ENCODE measurements around the gene PSMD13.

The PSMD13 gene

DNA sequence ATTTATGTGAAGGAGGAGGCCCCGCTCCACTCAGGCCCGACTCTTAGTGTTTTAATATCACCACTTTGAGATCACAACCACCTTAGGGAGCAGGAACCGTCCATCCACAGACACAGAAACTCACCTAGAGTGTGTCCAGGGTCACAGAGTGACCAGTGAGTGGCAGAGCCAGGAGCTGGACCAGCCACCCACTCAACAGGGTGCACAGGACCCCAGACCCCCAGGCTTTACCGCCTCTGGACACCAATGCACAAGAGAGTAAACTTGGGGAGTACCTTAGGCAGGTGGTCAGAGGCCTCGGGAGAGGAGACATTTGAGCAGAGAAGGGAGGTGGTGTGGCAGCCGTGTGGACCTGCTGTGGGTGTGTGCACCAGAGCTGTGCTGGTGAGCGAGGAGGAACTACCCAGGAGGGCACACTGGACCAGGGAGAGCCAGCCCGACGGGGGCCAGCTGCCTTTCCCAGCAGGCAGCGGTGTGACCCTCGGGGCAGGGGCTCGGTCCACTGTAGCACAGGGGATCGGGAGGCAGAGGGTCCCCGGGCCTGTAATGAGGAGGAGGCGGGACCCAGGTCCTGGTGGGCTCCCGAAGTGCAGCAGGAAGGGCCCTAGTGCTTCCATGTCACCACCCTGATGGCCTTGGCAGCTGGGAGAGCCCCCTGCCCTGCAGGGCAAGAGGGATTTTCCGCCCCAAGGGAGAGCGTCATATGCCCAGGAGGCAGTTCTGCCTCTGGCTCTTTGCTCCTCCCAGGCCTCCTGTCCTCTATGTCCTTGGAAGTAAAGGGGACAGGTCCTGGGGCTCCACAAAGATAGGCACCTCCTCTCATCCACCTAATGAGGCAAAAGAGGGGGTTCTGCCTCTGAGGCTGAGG is 33.9 kb downstream of the PSMD13 start:
- TF ChIP-seq, protein P1, sequence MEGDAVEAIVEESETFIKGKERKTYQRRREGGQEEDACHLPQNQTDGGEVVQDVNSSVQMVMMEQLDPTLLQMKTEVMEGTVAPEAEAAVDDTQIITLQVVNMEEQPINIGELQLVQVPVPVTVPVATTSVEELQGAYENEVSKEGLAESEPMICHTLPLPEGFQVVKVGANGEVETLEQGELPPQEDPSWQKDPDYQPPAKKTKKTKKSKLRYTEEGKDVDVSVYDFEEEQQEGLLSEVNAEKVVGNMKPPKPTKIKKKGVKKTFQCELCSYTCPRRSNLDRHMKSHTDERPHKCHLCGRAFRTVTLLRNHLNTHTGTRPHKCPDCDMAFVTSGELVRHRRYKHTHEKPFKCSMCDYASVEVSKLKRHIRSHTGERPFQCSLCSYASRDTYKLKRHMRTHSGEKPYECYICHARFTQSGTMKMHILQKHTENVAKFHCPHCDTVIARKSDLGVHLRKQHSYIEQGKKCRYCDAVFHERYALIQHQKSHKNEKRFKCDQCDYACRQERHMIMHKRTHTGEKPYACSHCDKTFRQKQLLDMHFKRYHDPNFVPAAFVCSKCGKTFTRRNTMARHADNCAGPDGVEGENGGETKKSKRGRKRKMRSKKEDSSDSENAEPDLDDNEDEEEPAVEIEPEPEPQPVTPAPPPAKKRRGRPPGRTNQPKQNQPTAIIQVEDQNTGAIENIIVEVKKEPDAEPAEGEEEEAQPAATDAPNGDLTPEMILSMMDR (conservative IDR thresholded peaks at IDR 0.05; ENCODE audit: low read depth, low read length) = no peak
- H3K4me3 ChIP-seq (ENCODE audit: low read length) = no peak overlapping the region
- no peak for DNase-seq (ENCODE audit: low read depth)

DNA sequence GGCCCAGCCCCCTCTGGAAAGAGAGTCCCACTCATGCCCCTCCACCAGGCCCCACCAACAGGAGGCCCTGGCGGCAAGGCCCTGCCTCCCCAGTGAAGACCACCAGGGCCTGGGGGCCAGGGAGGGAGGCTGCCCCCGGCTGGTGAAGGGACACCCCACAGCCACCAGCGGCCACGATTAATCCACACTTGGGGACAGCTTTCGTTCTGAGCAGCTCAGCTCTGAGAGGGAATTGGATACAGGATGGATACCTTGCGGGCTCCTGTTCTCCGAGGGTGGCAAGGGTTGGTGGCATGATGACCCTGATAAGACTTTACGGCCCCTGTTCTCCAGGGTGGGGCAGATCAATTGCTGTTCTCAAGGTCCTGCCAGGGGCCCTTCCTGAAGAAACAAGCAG is 34.5 kb downstream of the PSMD13 start:
- TF ChIP-seq, protein P1 (conservative IDR thresholded peaks at IDR 0.05; ENCODE audit: low read depth, low read length) = no peak
- no peak overlapping the region for H3K4me3 ChIP-seq (ENCODE audit: low read length)
- no peak for DNase-seq (ENCODE audit: low read depth)

DNA sequence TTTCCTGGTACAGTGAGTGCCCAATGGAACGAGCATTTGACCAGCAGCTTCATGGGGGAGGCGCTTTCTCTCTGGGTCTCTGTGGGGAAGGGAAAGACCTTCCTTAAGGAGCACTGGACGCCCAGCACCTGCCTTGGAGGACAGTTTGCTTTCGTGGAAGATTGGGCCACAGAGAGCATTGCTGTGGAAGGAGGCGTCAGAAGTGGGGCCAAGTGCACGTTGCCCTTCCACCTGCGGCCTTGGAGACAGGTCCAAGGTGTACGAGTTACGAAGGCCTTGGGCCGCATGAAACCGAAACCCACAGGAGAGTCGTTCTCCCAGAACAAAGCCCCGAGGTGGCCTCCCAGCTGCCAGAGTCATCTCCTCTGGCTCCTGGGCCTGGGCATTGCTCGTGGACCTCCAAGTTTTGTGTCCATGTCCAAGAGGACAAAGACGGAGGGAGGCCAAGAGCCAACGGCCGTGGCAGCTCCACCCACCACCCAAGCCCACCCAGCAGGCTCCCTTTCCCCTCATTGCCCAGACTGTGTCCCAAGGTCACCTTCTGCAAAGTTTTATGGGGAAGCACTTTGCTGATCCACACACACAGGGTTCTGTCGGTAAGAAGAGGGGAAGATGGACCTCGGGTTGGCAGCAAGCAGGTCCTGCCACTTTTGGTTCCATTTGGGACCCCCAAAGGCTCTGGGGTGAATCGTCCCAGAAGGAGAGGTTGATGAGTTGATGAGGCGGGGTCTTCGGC is 35.6 kb downstream of the PSMD13 start:
- TF ChIP-seq, protein P1 (conservative IDR thresholded peaks at IDR 0.05; ENCODE audit: low read depth, low read length) = no peak

DNA sequence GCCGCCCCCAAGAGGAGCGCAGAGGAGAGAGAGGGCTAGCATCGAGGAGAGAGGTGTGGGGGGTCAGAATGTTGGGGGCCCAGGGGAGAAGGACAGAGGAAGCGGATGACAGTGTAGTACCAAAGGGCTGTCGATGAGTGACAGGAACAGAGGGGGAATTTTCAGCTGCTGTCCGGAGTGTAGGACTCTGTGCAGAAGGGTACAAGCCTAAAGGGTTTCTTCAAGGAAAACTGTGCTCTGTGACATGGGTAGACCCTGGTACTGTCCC is 36.1 kb downstream of the PSMD13 start:
- TF ChIP-seq, protein P1 (conservative IDR thresholded peaks at IDR 0.05; ENCODE audit: low read depth, low read length) = no peak
- DNase-seq (ENCODE audit: low read depth) = no peak
- no peak overlapping the region for H3K4me3 ChIP-seq (ENCODE audit: low read length)

More for the DNA sequence above, 35.6 kb downstream of the PSMD13 start:
- no peak overlapping the region for H3K4me3 ChIP-seq (ENCODE audit: low read length)
- no peak for DNase-seq (ENCODE audit: low read depth)

DNA sequence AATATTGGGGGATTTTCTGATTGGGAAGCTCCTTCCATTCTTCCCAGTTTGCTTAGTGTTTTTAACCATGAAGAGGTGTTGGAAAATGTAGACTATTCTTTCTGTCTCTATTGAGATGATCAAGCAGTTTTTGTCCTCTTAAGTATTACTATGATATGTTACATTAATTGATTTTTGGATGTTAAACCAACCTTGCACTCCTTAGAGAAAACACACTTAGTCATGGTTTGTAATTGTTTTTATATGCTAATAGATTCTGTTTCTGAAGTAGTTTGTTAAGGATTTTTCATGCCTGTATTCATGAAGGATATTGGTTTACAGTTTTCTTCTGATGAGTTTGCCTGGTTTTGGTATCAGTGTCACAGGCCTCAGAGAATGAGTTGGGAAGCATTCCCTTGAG is 39.4 kb downstream of the PSMD13 start:
- H3K4me3 ChIP-seq (ENCODE audit: low read length) = no peak overlapping the region
- TF ChIP-seq, protein P1 (conservative IDR thresholded peaks at IDR 0.05; ENCODE audit: low read depth, low read length) = no peak

DNA sequence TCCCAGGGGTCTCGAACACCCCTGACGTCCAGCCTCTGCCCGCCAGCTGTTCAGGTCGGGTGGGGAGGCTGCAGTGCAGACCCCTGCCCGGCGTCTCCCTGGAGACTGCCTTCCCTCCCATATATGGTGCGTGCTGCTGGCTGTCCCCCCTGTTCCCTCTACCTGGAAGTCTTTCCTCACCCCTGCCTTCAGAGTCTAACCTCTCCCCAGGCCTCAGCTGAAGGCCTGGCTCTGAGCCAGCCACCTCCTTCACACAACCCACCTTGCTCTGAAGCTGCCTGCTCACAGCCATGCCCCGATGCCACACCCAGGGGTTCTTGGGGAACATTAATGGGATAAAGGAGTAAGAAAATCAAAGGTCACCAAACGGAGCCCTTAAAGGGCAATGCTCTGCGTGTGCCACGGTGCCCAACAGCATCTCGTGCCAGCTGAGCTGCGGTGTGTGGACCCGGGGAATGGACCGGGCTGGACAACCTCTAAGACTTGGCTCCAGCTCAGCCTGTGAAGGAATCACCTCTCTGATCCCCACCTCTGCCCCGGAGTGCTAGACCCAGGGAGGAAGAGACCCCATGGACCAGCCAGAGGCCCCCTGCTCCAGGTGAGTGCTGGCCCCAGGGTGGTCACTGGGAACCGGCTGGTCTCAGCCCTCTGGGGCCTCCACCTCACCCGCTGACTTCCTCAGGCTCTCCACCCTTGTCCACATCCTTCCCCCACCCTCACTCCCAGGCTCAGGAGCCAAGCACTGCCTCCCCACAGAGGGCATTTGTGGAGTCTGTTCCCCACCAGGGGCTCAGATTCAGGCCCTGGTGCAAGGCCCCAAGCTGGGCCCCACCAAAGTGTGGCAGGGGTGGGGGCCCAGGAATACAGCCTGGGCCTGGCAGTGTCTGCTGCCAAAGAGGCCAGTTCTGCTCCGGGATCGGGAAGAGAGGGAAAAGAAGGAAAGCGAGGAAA is 41.5 kb downstream of the PSMD13 start, which contains the start of gene NLRP6:
NLRP6 (plus strand) TSS at position 407 of the 951 bp plus-strand sequence; CDS start at position 570, 163 bp downstream.
- H3K4me3 ChIP-seq (ENCODE audit: low read length) = no peak within 1 kb of the TSS
- TF ChIP-seq, protein P1 (conservative IDR thresholded peaks at IDR 0.05; ENCODE audit: low read depth, low read length) = no peak
- DNase-seq (ENCODE audit: low read depth) = no peak

More for the DNA sequence above, 39.4 kb downstream of the PSMD13 start:
- no peak for DNase-seq (ENCODE audit: low read depth)

All from retinal pigment epithelial cell (primary cell).